ENCODE data around the gene FCGR2B.
"Not testable (repeated sequence)": the region's sequence is repeated elsewhere in the genome, so short reads cannot be mapped to it uniquely, and the experiment has no call there.

Gene FCGR2B

DNA sequence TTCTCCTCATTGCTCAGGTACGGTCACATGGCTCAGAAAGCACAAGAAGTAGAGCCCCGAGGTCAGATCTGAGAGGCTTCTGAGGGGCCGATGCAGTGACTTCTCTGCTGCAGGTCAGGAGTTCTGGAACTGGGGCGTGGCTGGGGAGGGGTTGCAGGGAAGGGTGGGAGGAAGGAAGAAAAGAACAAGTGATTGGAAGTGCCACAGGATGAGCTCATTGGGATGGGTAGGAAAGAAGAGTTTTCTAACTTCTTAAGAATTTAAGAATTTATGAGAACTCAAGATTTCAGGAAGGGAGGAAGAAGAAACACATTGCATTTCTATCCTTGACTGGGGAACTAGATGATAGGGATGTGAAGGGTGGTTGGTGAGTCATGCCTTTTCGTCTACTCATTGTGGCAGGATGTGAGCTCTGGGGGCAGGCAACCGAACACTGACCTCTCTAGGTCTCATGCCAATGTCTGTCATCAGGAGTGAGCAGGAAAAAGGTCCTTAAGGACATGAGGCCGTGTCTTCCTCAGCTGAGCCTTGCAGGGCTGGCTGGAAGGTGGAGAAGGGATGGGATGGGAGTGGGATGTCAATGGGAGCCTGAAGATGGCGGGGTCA is 58.9 kb downstream of the FCGR2B start:
- TF ChIP-seq CTCF (IDR thresholded peaks at IDR 0.05; ENCODE audit: poor library complexity, severe bottlenecking) = no peak
- Histone ChIP-seq H3K27ac (ENCODE audit: poor library complexity, severe bottlenecking) (peak overlapping the region; percentile 49), H3K4me3 (ENCODE audit: severe bottlenecking) (no peak overlapping the region), H3K36me3 (ENCODE audit: low read depth) (no peaks in the 10 kb centered on the region), H3K9me3 (ENCODE audit: severe bottlenecking) (no peaks in the 10 kb centered on the region), H3K4me1 (ENCODE audit: insufficient read depth, poor library complexity, severe bottlenecking) (peaks cover 13% of the 10 kb centered on the region), H3K27me3 (ENCODE audit: insufficient read depth, poor library complexity, severe bottlenecking) (no peaks in the 10 kb centered on the region)
- DNase-seq (ENCODE audit: low spot score) = no peak
- peak; percentile 52; the same call in 2 of the 3 replicates for ATAC-seq (ENCODE audit: low read depth)

DNA sequence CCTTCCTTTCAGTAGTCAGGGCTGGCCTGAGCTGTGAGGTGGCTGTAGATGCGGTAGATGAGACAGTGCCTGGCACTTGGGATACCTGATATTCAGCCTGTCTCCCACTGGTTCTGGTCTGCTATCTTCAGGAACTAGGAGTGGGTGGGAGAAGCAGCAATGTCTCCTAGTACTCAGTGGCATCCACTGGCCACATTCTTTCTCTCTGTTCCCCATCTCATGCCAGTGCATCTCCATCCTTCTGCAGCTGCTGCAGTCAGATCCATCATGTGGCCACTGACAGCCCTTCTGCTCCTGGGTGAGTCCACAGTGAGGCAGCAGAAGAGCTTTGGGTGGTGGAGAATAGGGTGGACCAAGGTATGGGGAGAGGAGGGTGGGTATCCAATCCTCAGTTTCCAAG is 59.5 kb downstream of the FCGR2B start:
- no peak for ATAC-seq (ENCODE audit: low read depth)
- no peak for TF ChIP-seq CTCF (IDR thresholded peaks at IDR 0.05; ENCODE audit: poor library complexity, severe bottlenecking)

GRCh38 chr1:161723459-161724141 is 60.7 kb downstream of the FCGR2B start:
- no peak for TF ChIP-seq CTCF (IDR thresholded peaks at IDR 0.05; ENCODE audit: poor library complexity, severe bottlenecking)
- no peak overlapping the region for H3K27ac ChIP-seq (ENCODE audit: poor library complexity, severe bottlenecking)
- H3K4me3 ChIP-seq (ENCODE audit: severe bottlenecking) = no peak overlapping the region
- H3K36me3 ChIP-seq (ENCODE audit: low read depth) = no peaks in the 10 kb centered on the region
- H3K27me3 ChIP-seq (ENCODE audit: insufficient read depth, poor library complexity, severe bottlenecking) = no peaks in the 10 kb centered on the region
- ATAC-seq (ENCODE audit: low read depth) (no peak), DNase-seq (ENCODE audit: low spot score) (no peak)
- H3K4me1 ChIP-seq (ENCODE audit: insufficient read depth, poor library complexity, severe bottlenecking) = peaks cover 13% of the 10 kb centered on the region
- no peaks in the 10 kb centered on the region for H3K9me3 ChIP-seq (ENCODE audit: severe bottlenecking)

More for the DNA sequence above, 59.5 kb downstream of the FCGR2B start:
- H3K4me3 ChIP-seq (ENCODE audit: severe bottlenecking) = no peak overlapping the region
- H3K36me3 ChIP-seq (ENCODE audit: low read depth) = no peaks in the 10 kb centered on the region
- H3K27me3 ChIP-seq (ENCODE audit: insufficient read depth, poor library complexity, severe bottlenecking) = no peaks in the 10 kb centered on the region
- no peaks in the 10 kb centered on the region for H3K9me3 ChIP-seq (ENCODE audit: severe bottlenecking)
- DNase-seq (ENCODE audit: low spot score) = no peak
- peak overlapping the region; percentile 49 for H3K27ac ChIP-seq (ENCODE audit: poor library complexity, severe bottlenecking)
- peaks cover 13% of the 10 kb centered on the region for H3K4me1 ChIP-seq (ENCODE audit: insufficient read depth, poor library complexity, severe bottlenecking)

DNA sequence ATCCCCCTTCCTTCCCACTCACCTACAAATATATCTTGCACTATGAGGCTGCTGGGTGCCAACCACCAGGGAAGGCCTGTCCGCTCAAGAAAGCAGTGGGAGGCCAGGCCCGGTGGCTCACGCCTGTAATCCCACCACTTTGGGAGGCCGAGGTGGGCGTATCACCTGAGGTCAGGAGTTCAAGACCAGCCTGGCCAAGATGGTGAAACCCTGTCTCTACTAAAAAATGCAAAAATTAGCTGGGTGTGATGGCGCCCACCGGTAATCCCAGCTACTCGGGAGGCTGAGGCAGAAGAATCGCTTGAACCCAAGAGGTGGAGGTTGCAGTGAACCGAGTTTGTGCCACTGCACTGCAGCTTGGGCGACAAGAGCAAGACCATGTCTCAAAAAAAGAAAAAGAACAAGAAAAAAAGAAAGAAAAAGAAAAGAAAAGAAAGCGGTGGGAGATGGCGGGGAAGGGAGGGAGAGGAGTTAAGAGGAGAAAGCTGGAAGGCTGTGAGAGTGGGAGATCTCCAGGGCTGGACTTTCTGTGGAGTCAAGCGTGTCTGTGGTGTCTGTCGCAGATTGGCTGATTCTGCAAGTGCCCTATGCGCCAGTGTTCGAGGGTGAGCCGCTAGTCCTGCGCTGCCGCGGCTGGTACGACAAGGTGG is 62.4 kb downstream of the FCGR2B start:
- not testable (repeated sequence) for H3K27me3 ChIP-seq (ENCODE audit: insufficient read depth, poor library complexity, severe bottlenecking)
- peaks cover 20% of the 10 kb centered on the region for H3K4me1 ChIP-seq (ENCODE audit: insufficient read depth, poor library complexity, severe bottlenecking)
- H3K27ac ChIP-seq (ENCODE audit: poor library complexity, severe bottlenecking) = peak overlapping the region; percentile 92

GRCh38 chr1:161725908-161726472 is 63.0 kb downstream of the FCGR2B start:
- DNase-seq (ENCODE audit: low spot score) (peak; percentile 62), ATAC-seq (ENCODE audit: low read depth) (peak; percentile 40)
- peak overlapping the region; percentile 92 for H3K27ac ChIP-seq (ENCODE audit: poor library complexity, severe bottlenecking)
- TF ChIP-seq CTCF (IDR thresholded peaks at IDR 0.05; ENCODE audit: poor library complexity, severe bottlenecking) = peak; percentile 6
- H3K27me3 ChIP-seq (ENCODE audit: insufficient read depth, poor library complexity, severe bottlenecking) = no peaks in the 10 kb centered on the region
- no peaks in the 10 kb centered on the region for H3K9me3 ChIP-seq (ENCODE audit: severe bottlenecking)
- peaks cover 26% of the 10 kb centered on the region for H3K4me1 ChIP-seq (ENCODE audit: insufficient read depth, poor library complexity, severe bottlenecking)
- peak overlapping the region; percentile 86 for H3K4me3 ChIP-seq (ENCODE audit: severe bottlenecking)
- no peaks in the 10 kb centered on the region for H3K36me3 ChIP-seq (ENCODE audit: low read depth)

More for the DNA sequence above, 62.4 kb downstream of the FCGR2B start:
- H3K36me3 ChIP-seq (ENCODE audit: low read depth); ATAC-seq (ENCODE audit: low read depth); H3K9me3 ChIP-seq (ENCODE audit: severe bottlenecking); DNase-seq (ENCODE audit: low spot score): not testable (repeated sequence)
- H3K4me3 ChIP-seq (ENCODE audit: severe bottlenecking) = peak overlapping the region; percentile 86
